Stimulated activated CD4-positive, alpha-beta T cell treated with anti-CD3 and anti-CD28 coated beads, Interleukin-1b, Interleukin-23, amount 100 ng/mL, for 4 hours (primary cell): Measurements from ENCODE around the gene FOXP1.

Source experiments
- DNase-seq, 2 donors: peaks; one replicate each; pipeline ENCODE4 v3.0.0-alpha.2; 2020; ENCODE audit warnings: low read depth in 2 of 2

Gene FOXP1

DNA sequence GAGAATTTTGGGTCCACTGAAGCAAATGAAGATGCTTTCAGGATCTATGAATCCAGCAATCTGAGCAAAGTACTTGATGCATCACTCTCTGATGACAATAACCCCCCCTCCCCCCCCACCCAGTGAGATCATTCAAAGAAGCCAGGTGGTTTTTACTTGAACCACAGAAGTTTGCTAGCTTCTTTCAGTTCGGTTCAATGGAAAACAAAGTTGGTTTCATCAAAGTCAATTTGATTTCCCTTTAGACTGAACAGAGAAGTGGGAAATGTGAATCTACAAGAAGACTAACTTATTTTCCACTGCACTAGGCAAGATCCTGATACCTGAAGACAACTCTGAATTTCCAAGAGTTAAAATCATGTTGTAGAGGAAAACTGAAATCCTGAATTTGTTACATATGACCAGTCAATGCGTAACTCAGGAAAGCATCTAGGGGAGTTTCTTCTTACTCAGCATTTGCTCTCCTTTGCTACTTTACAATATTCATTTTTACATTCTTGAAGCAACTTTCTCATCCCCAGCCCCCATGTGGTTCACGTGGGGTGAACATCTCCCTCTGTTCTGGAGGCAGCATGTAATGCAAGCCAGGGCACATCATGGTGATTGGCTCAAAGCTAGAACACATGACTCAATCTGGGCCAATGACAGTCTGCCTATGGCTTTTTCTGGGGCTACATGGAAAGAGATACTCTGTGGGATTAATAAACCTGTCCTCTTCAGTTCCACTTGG, 572.6 kb downstream of the FOXP1 start:
- DNase-seq, result peak; percentile 43 to 46

- no peak for DNase-seq
Observed at GRCh38 chr3:71008350-71008935, 575.1 kb downstream of the FOXP1 start.

GRCh38 chr3:71006810-71007785, 576.4 kb downstream of the FOXP1 start:
- DNase-seq, result no peak

DNA sequence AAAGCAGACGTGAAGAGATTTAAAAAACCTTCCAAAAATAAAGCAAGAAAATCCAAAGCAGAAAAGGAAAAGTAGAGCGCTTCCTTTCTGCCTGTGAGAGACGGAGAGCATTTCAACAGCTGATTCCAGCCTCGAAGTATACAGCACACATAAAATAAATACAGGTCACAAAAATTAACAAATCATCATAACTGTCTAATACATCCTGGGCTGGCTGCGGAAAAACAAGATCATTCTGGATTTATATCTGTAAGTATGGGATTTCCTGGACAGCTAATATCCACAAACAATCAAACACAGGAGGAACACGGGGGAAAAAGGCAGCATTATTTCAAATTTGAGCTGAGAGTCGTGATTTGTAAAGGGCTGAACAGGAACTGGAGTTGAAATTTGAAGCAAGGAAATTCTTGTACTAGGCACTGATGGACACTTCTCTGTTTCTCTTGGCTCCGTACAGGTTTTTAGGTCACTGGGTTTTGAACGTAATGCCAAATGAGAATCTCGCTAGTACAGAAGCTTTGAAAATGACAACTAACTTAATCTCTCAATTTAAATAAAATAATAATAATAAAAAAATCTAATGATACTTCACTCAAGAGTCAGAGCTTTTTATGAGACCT, 577.7 kb downstream of the FOXP1 start:
- DNase-seq, result no peak

GRCh38 chr3:71003511-71003910, 580.0 kb downstream of the FOXP1 start:
- no peak for DNase-seq

DNA sequence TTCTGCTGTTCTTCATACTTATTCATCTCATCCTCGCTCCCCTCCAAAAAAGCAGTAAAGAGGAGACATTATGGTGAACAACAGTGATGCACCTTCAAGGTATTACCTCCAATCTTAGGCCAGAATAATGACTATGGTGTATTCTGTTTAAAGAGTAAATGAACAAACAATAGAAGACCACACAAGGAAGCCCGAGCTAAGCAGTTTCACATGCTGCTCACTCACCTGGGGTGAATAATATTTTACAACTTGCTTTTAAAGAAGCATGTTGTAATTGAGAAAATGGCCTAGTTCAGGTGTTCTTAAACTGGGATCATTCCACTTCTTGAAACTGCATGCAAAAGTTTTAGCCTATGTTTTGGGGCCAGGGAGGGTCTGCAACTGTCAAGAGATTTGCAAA, 581.2 kb downstream of the FOXP1 start:
- DNase-seq, result no peak

DNA sequence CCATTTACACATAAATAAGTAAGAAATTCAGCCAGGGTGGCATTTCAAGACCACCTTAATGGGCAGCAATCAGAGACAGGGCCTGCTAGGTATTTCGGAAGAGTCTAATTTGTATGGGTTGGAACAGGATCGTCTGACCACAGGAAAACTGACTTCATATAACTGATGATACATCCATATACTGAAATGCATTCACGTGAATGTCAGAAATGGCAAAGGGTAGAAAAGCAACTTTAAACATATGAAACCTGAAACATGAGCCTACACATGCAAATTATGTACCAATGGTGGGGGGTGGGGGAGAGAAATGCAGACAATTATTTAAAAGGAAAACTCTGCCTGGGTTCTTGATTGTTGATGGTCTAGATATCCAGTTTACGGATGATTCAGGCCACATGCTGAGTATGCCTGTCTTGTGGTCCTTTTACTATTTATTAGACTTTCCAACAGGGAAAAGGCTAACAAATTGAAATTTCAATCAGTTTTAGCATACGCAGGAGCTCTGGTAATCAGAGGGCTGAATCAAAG, 582.2 kb downstream of the FOXP1 start:
- no peak for DNase-seq

GRCh38 chr3:71000483-71000882, 583.0 kb downstream of the FOXP1 start:
- no peak for DNase-seq

GRCh38 chr3:70999730-71000129, 583.8 kb downstream of the FOXP1 start:
- DNase-seq, result no peak

DNA sequence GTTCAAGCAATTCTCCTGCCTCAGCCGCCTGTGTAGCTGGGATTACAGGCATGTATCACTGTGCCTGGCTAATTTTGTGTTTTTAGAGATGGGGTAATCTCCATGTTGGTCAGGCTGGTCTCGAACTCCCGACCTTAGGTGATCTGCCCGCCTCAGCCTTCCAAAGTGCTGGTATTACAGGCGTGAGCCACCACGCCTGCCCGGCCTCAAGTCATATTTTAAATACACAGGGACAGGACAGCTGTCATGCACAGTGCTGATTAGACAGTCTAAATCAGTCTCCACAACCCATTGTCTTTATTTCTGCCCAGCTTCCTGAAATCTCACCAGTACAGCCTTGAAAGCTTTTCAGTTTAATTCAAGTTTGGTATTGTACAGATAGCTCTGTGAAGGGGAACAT, 587.4 kb downstream of the FOXP1 start:
- DNase-seq, result no peak

DNA sequence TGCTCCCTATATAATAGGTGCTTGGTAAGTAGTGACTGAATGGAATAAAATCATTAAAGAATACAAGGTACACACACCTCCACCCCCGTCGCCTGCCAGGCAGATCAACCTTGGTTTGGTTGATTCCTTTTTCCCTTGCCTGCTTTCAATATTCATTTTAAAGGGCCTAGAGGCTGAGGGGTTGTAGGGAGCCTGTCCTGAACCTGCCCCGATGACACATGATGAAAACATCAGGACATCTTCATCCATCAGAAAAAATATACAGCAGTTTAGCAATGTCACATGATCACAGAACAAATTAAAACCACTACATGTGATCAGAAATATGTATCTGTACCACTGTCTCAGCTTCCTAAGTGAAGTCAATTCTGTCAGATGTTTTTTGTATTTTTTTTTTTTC, 588.9 kb downstream of the FOXP1 start:
- no peak for DNase-seq

GRCh38 chr3:70992562-70993204, 590.8 kb downstream of the FOXP1 start:
- no peak for DNase-seq

DNA sequence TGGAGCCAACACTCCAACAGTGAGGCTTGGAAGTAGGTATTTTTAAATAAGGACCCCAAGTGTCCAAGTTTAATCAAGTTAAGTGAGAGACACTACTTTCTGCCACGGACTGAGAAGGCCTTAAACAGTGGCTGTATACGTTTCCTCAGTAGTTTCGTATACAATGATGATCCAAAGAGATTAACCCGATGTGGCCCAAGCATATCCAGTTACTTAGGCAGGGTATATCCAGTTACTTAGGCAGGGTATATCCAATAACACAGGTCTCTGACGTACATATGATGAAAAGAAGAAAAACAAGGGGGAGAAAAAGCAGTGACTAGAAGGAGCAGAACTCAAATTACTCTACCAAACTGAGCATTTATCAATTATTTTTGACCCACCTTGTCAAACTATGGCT, 591.4 kb downstream of the FOXP1 start:
- DNase-seq, result no peak

DNA sequence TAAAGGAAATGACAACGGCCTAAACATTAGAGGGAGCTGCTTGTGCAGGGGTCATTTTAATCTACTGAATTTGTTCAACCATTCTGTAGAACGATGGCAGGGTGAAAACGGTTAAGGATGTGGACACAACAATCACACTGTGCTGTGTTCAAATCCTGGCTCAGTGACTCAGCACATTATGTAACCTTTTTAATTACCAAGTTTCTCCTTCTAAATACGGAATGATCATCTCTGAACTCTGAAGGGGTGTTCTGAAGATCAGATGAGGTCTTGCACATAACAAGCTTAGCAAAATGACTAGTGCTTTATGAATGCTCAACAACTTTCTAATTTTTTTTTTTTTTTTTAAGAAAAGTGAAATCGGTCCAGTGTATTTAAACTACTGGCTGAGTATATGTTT, 592.8 kb downstream of the FOXP1 start:
- no peak for DNase-seq

- DNase-seq, result no peak
Observed at GRCh38 chr3:70990185-70990584, 593.3 kb downstream of the FOXP1 start.

DNA sequence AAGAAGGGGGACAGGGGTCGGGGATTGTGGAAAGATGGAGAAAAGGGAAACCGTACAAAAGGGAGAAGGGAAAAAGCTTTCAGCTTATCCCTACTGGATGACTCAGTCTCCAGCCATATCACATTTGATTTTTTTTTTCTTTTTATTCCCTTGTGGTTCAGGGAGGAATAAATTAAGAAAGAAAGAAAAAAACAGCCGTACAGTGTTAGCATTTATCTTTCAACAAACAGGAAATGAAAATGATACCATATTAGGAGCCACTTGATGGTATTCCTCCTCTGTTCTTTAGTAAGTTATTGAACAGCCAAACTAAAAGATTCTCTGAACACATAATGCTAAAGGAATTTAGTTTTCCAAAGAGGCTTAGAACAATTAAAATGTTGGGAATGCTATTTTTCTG, 594.4 kb downstream of the FOXP1 start:
- DNase-seq, result no peak

DNA sequence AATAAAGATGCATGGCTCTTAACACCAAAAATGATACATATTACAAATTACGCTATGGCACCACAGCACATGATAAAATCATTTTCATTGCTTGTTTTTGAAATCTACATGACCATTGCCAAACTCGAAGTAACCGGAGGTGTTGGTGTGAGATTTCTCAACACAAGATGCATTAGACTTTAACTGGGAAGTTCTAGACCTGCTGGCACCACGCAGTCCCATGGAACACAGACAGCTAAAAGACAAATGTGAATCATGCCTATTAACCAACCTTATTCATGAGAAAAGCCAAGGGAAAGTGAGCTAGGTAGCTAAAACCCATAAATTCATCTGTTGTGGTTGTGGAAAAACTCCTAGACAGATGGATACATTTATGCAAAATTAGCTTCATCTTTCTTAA, 595.4 kb downstream of the FOXP1 start:
- DNase-seq, result no peak

GRCh38 chr3:70985572-70985971, 598.0 kb downstream of the FOXP1 start:
- DNase-seq, result no peak

DNA sequence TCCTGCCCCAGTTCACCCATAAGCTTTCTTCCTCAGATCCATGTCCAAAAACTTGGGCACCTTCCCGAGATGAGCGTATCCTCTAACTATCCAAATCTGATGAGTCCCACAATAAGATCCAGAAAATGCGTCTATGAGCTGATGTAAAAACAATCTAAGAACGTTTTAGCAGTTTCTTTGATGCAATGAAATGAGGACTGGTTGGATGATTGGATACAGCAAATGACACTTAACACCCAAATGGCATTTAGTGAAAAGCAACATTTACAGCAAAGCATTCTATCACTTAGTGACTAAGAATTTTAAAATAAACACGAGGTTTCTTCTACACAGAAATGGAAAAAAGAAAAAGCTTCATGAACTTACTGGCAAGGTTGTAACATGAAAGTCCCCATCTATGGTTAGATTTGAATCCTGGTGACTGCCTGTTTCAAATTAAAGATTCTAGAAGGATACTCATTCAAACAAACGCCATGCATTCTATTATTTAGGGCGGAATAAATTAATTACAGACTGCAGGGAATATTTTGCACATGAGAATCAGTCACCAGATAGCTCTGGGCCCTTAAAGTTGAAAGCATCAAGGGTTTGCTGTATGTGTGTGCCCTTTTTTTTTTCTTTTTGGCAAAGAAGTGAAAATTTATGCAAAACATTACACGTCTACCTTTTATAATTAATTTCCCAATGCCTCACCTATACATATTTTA, 598.6 kb downstream of the FOXP1 start:
- no peak for DNase-seq

GRCh38 chr3:70982700-70983140, 600.8 kb downstream of the FOXP1 start:
- DNase-seq, result no peak

- DNase-seq, result no peak
Observed at GRCh38 chr3:70982284-70982683, 601.2 kb downstream of the FOXP1 start.
